HepG2 (cell line): ENCODE measurements around the gene BCL2L2. TPM values are rescaled to one million over a fixed set of nuclear protein-coding genes. Genes with fewer than 3 reads are reported as not detected.

ENCODE experiments used
- CAMTA2 ChIP-seq: sonication (generic); formaldehyde crosslinking; IDR thresholded peaks from 2 replicates; pipeline ENCODE4 v1.4.0; 2020; ENCODE audit warnings: mild to moderate bottlenecking, missing genetic modification reagents, borderline replicate concordance
- IKZF5 ChIP-seq: IDR thresholded peaks from 2 replicates; pipeline ENCODE4 v1.6.1; 2018; ENCODE audit warnings: missing genetic modification reagents, mild to moderate bottlenecking, missing compliant biosample characterization
- MATR3 ChIP-seq: sonication (generic); formaldehyde crosslinking; IDR thresholded peaks from 2 replicates; pipeline ENCODE4 v1.4.0; 2020; ENCODE audit warnings: missing genetic modification reagents
- MAZ ChIP-seq, 2 experiments: sonication (generic) in 1 of 2; formaldehyde crosslinking in 1 of 2; IDR thresholded peaks; 2 replicates each; pipeline versions ENCODE4 v1.5.0 to v1.6.1; 2012 to 2020; ENCODE audit warnings: low read depth in 2 of 2, mild to moderate bottlenecking in 2 of 2, borderline replicate concordance in 1 of 2, improper control_type of control experiment in 1 of 2, low read length in 1 of 2, missing genetic modification reagents in 1 of 2, moderate library complexity in 1 of 2
- PHF8 ChIP-seq: sonication (generic); formaldehyde crosslinking; IDR thresholded peaks from 2 replicates; pipeline ENCODE4 v1.5.0; 2020; ENCODE audit warnings: missing genetic modification reagents
- ZBTB33 ChIP-seq: sonication (generic); formaldehyde crosslinking; IDR thresholded peaks from 2 replicates; pipeline ENCODE4 v1.4.0; 2020; ENCODE audit warnings: missing genetic modification reagents
- ZBTB4 ChIP-seq: sonication (generic); formaldehyde crosslinking; IDR thresholded peaks from 2 replicates; pipeline ENCODE4 v1.4.0; 2020; ENCODE audit warnings: missing genetic modification reagents, mild to moderate bottlenecking, borderline replicate concordance
- ZNF138 ChIP-seq: sonication (generic); formaldehyde crosslinking; IDR thresholded peaks from 2 replicates; pipeline ENCODE4 v1.5.0; 2020; ENCODE audit warnings: mild to moderate bottlenecking, low read depth, missing genetic modification reagents
- ZNF205 ChIP-seq: IDR thresholded peaks from 2 replicates; pipeline ENCODE4 v1.6.1; 2018; ENCODE audit warnings: missing biosample characterization, missing genetic modification reagents
- ZNF333 ChIP-seq: sonication (generic); formaldehyde crosslinking; IDR thresholded peaks from 2 replicates; pipeline ENCODE4 v1.4.0; 2020; ENCODE audit warnings: mild to moderate bottlenecking, missing genetic modification reagents, borderline replicate concordance
- ZNF512B ChIP-seq: sonication (generic); formaldehyde crosslinking; IDR thresholded peaks from 2 replicates; pipeline ENCODE4 v1.5.1; 2020; ENCODE audit warnings: missing genetic modification reagents, mild to moderate bottlenecking, borderline replicate concordance
- ZNF513 ChIP-seq: sonication (generic); formaldehyde crosslinking; conservative IDR thresholded peaks from 2 replicates; pipeline ENCODE4 v1.5.0; 2020; ENCODE audit warnings: missing genetic modification reagents
- ZNF550 ChIP-seq: sonication (generic); formaldehyde crosslinking; IDR thresholded peaks from 2 replicates; pipeline ENCODE4 v1.4.0; 2020; ENCODE audit warnings: mild to moderate bottlenecking, missing genetic modification reagents, borderline replicate concordance
- ZNF678 ChIP-seq: sonication (generic); formaldehyde crosslinking; IDR thresholded peaks from 2 replicates; pipeline ENCODE4 v1.4.0; 2020; ENCODE audit warnings: mild to moderate bottlenecking, missing genetic modification reagents
- ZNF850 ChIP-seq: sonication (generic); formaldehyde crosslinking; conservative IDR thresholded peaks from 2 replicates; pipeline ENCODE4 v1.9.0; 2021; ENCODE audit warnings: mild to moderate bottlenecking, missing genetic modification reagents
- polyA plus RNA-seq, 8 experiments: library from polyadenylated mRNA; depleted of rRNA in 3 of 8; stranded (reverse) in 7 of 8; unstranded in 1 of 8; fragments of >200 nt; fragmentation: Illumina TruSeq in 4 of 8; extraction: Trizol in 4 of 8; gene quantifications; 2 replicates each; pipeline versions ENCODE4 v1.2.1 to v1.2.3, GENCODE V29; 2011 to 2016; ENCODE audit warnings: low read depth in 4 of 8, missing spikeins in 1 of 8, mixed read lengths in 1 of 8; ENCODE audit not compliant: insufficient read depth in 1 of 8
- total RNA-seq, 5 experiments: library from RNA; depleted of rRNA; stranded (reverse); fragments of >200 nt; fragmentation: Illumina TruSeq; extraction: Trizol; gene quantifications; 2 replicates each; pipeline ENCODE4 v1.2.3, GENCODE V29; 2016; ENCODE audit warnings: low read depth in 1 of 5

The BCL2L2 gene
- total and polyA plus RNA-seq, 2 of the 13 experiments (the other 11 are each of a cell fraction or from before 2014, with no cell fraction given), result 28.1 to 49.8 TPM

GRCh38 chr14:23302290-23303225, 4.1 kb upstream of the BCL2L2 start, which contains the start of gene PPP1R3E (continued):
- no peak; the same call in 1 of the 2 replicates for TF ChIP-seq ZBTB4 (CRISPR knock-in tag)
- TF ChIP-seq ZNF138 (CRISPR knock-in tag), result peak; percentile 96
- TF ChIP-seq ZNF205, result no peak; the same call in 1 of the 2 replicates
- TF ChIP-seq CAMTA2 (CRISPR knock-in tag), result peak; percentile 98
- peak; percentile 71; the same call in 1 of the 2 replicates for TF ChIP-seq ZNF678 (CRISPR knock-in tag)
- TF ChIP-seq ZBTB33 (CRISPR knock-in tag), result no peak; the same call in 1 of the 2 replicates
- TF ChIP-seq MAZ (IDR thresholded peaks at IDR 0.05; ENCODE audit: borderline replicate concordance, low read depth, low read length), result peak; percentile 74; the same call in 1 of the 2 replicates
- TF ChIP-seq MAZ (CRISPR knock-in tag; IDR thresholded peaks at IDR 0.05; ENCODE audit: low read depth), result peak; percentile 64; the same call in 1 of the 2 replicates
- peak; percentile 96 for TF ChIP-seq ZNF333 (CRISPR knock-in tag)
- TF ChIP-seq IKZF5 (CRISPR knock-in tag), result peak; percentile 75
- no peak for TF ChIP-seq ZNF850 (CRISPR knock-in tag)
- peak; percentile 53 for TF ChIP-seq PHF8 (CRISPR knock-in tag)
- no peak for TF ChIP-seq MATR3 (CRISPR knock-in tag)
- peak; percentile 67 for TF ChIP-seq ZNF550 (CRISPR knock-in tag)
- no peak for TF ChIP-seq ZNF513 (CRISPR knock-in tag)
- peak; percentile 95; the same call in 1 of the 2 replicates for TF ChIP-seq ZNF512B (CRISPR knock-in tag)
